GM06990 (cell line): Measurements from ENCODE around the gene MRM2.
"Not testable (repeated sequence)": the region's sequence is repeated elsewhere in the genome, so short reads cannot be mapped to it uniquely, and the experiment has no call there.

Source experiments
- DNase-seq: peaks from one replicate; pipeline ENCODE4 v3.0.0-alpha.2; 2011; ENCODE audit not compliant: insufficient read length; ENCODE audit errors: extremely low read depth
- H3K27me3 ChIP-seq: replicated peaks from 2 replicates; pipeline ENCODE4 v1.6.0; 2011; ENCODE audit warnings: low read length; ENCODE audit not compliant: control insufficient read depth, insufficient read depth
- H3K36me3 ChIP-seq: 2 replicates; pipeline ENCODE4 v1.5.1; 2011; ENCODE audit warnings: low read length; ENCODE audit not compliant: control insufficient read depth, insufficient read depth
- H3K4me3 ChIP-seq: replicated peaks from 2 replicates; pipeline ENCODE4 v1.5.1; 2011; ENCODE audit warnings: low read depth, mild to moderate bottlenecking, control low read depth, low read length
- CTCF ChIP-seq: IDR thresholded peaks from 2 replicates; pipeline ENCODE4 v1.5.1; 2011; ENCODE audit warnings: low read length, control low read depth, mild to moderate bottlenecking, inconsistent platforms; ENCODE audit not compliant: insufficient read depth, poor library complexity, severe bottlenecking

MRM2 gene

GRCh38 chr7:2271273-2272026 is 29.4 kb upstream of the MRM2 start:
- no peak for DNase-seq
- peaks cover 17% of the 10 kb centered on the region for H3K36me3 ChIP-seq
- no peak for TF ChIP-seq CTCF

GRCh38 chr7:2270495-2270894 is 28.5 kb upstream of the MRM2 start:
- no peak for DNase-seq
- TF ChIP-seq CTCF, result no peak
- Histone ChIP-seq H3K36me3 (peaks cover 17% of the 10 kb centered on the region), H3K27me3 (no peaks in the 10 kb centered on the region), H3K4me3 (no peak overlapping the region)

More at GRCh38 chr7:2271273-2272026, 29.4 kb upstream of the MRM2 start:
- no peaks in the 10 kb centered on the region for H3K27me3 ChIP-seq
- H3K4me3 ChIP-seq, result no peak overlapping the region

GRCh38 chr7:2269991-2270460 is 28.0 kb upstream of the MRM2 start:
- no peak for TF ChIP-seq CTCF

GRCh38 chr7:2269089-2269990 is 27.3 kb upstream of the MRM2 start:
- not testable (repeated sequence) for DNase-seq, H3K27me3 ChIP-seq, H3K4me3 ChIP-seq
- peaks cover 12% of the 10 kb centered on the region for H3K36me3 ChIP-seq

More at GRCh38 chr7:2269991-2270460, 28.0 kb upstream of the MRM2 start:
- no peak for DNase-seq
- H3K27me3 ChIP-seq, result no peaks in the 10 kb centered on the region
- H3K36me3 ChIP-seq, result peaks cover 17% of the 10 kb centered on the region
- no peak overlapping the region for H3K4me3 ChIP-seq

- no peak for DNase-seq
- Histone ChIP-seq H3K36me3 (peaks cover 12% of the 10 kb centered on the region), H3K27me3 (no peaks in the 10 kb centered on the region), H3K4me3 (no peak overlapping the region)
- no peak for TF ChIP-seq CTCF
Observed at GRCh38 chr7:2266911-2267310, 24.9 kb upstream of the MRM2 start.

- no peak for DNase-seq
- peaks cover 10% of the 10 kb centered on the region for H3K36me3 ChIP-seq
- H3K27me3 ChIP-seq, result no peaks in the 10 kb centered on the region
Observed at GRCh38 chr7:2264158-2264557, 22.2 kb upstream of the MRM2 start.

More at GRCh38 chr7:2264158-2264557, 22.2 kb upstream of the MRM2 start:
- TF ChIP-seq CTCF, result no peak
- H3K4me3 ChIP-seq, result no peak overlapping the region
